H1 (cell line): ENCODE data around the gene GRM1. TPM values are rescaled to one million over a fixed set of nuclear protein-coding genes. Genes with fewer than 3 reads are reported as not detected.

Experiments used
- CTCF ChIA-PET: fragments of 300-600 bp; sonication (Branson Sonifier 250); formaldehyde crosslinking; loops from one replicate; lab custom pipeline; 2021; ENCODE audit not compliant: partially characterized antibody; lab: Charles Lee
- POLR2A ChIA-PET: fragments of 300-600 bp; sonication (Branson Sonifier 250); formaldehyde crosslinking; loops from one replicate; lab custom pipeline; 2021; ENCODE audit warnings: inconsistent platforms; ENCODE audit not compliant: partially characterized antibody; lab: Charles Lee
- DNase-seq, 2 experiments: peaks; one replicate each; pipeline versions ENCODE4 v3.0.0 to v3.0.0-alpha.2; 2010 to 2022; ENCODE audit warnings: low spot score in 2 of 2, low read depth in 1 of 2, mixed read lengths in 1 of 2
- FAIRE-seq: peaks from 2 replicates; lab custom pipeline; 2011; peaks lifted over from hg19 to GRCh38; lab: Jason Lieb, UNC
- H2AFZ ChIP-seq: 2 replicates; pipeline ENCODE4 v1.8.1; 2012; ENCODE audit warnings: low read length, inconsistent platforms
- H2AK5ac ChIP-seq: 2 replicates; pipeline ENCODE4 v1.6.1; 2013; ENCODE audit warnings: low read depth, low read length
- H2BK120ac ChIP-seq: replicated peaks from 2 replicates; pipeline ENCODE3; 2013; ENCODE audit warnings: low read depth, low read length, inconsistent platforms
- H2BK12ac ChIP-seq: 2 replicates; pipeline ENCODE4 v1.6.1; 2013; ENCODE audit warnings: low read depth, low read length
- H2BK15ac ChIP-seq: 2 replicates; pipeline ENCODE4 v1.6.1; 2013; ENCODE audit warnings: low read length
- H2BK20ac ChIP-seq: 2 replicates; pipeline ENCODE4 v1.6.1; 2013; ENCODE audit warnings: low read length
- H2BK5ac ChIP-seq: 2 replicates; pipeline ENCODE4 v1.6.1; 2013; ENCODE audit warnings: low read depth, low read length
- H3K14ac ChIP-seq: 2 replicates; pipeline ENCODE4 v1.6.1; 2013; ENCODE audit warnings: inconsistent platforms; ENCODE audit not compliant: insufficient read length
- H3K18ac ChIP-seq: 2 replicates; pipeline ENCODE4 v1.6.1; 2013; ENCODE audit warnings: low read length; ENCODE audit errors: extremely low read depth
- H3K23ac ChIP-seq: 2 replicates; pipeline ENCODE4 v1.6.1; 2013; ENCODE audit warnings: inconsistent platforms; ENCODE audit not compliant: insufficient read length
- H3K23me2 ChIP-seq: 2 replicates; pipeline ENCODE4 v1.6.1; 2013; ENCODE audit warnings: low read depth, low read length
- H3K27ac ChIP-seq: 2 replicates; pipeline ENCODE4 v1.6.1; 2011; ENCODE audit warnings: low read depth, low read length, inconsistent platforms
- H3K27me3 ChIP-seq, 4 experiments: replicated peaks in 1 of 4; 1 replicate in 1 of 4; 2 replicates in 3 of 4; pipeline versions ENCODE4 v1.6.1 to v1.8.1; 2011 to 2013; ENCODE audit warnings: low read length in 3 of 4, mild to moderate bottlenecking in 3 of 4, inconsistent platforms in 2 of 4, mixed read lengths in 2 of 4, moderate library complexity in 1 of 4; ENCODE audit not compliant: control insufficient read depth in 3 of 4, insufficient read depth in 3 of 4; ENCODE audit errors: extremely low read depth in 1 of 4
- H3K36me3 ChIP-seq, 4 experiments: 2 replicates each; pipeline versions ENCODE4 v1.6.1 to v1.8.1; 2011 to 2013; ENCODE audit warnings: mild to moderate bottlenecking in 4 of 4, low read length in 3 of 4, moderate library complexity in 2 of 4, control low read depth in 1 of 4, inconsistent platforms in 1 of 4; ENCODE audit not compliant: insufficient read depth in 4 of 4, control insufficient read depth in 2 of 4
- H3K4ac ChIP-seq: replicated peaks from 2 replicates; pipeline ENCODE3; 2013; ENCODE audit warnings: low read length, low read depth, mixed read lengths, inconsistent platforms; ENCODE audit not compliant: insufficient read length
- H3K4me1 ChIP-seq, 4 experiments: replicated peaks in 1 of 4; 1 replicate in 1 of 4; 2 replicates in 3 of 4; pipeline versions ENCODE4 v1.6.1 to v1.8.1; 2011 to 2013; ENCODE audit warnings: low read length in 3 of 4, inconsistent platforms in 2 of 4, mixed read lengths in 1 of 4; ENCODE audit not compliant: insufficient read depth in 4 of 4, control insufficient read depth in 3 of 4
- H3K4me2 ChIP-seq, 2 experiments: 2 replicates each; pipeline versions ENCODE4 v1.6.1 to v1.8.1; 2011 to 2013; ENCODE audit warnings: low read depth in 2 of 2, low read length in 2 of 2, control low read depth in 1 of 2, inconsistent platforms in 1 of 2, mild to moderate bottlenecking in 1 of 2; ENCODE audit not compliant: insufficient read depth in 1 of 2
- H3K4me3 ChIP-seq, 4 experiments: fragments of 200-600, 300-600 bp in 1 of 4; sonication (generic), shearing (Covaris generic), sonication (Bioruptor Twin) in 1 of 4; 2 replicates each; pipeline versions ENCODE4 v1.5.1 to v1.8.1; 2011 to 2016; ENCODE audit warnings: low read length in 4 of 4, low read depth in 3 of 4, control low read depth in 2 of 4, inconsistent platforms in 2 of 4, mild to moderate bottlenecking in 2 of 4, mixed read lengths in 1 of 4, moderate library complexity in 1 of 4; ENCODE audit not compliant: insufficient read depth in 2 of 4; ENCODE audit errors: extremely low read depth in 1 of 4
- H3K56ac ChIP-seq: replicated peaks from 2 replicates; pipeline ENCODE3; 2013; ENCODE audit warnings: low read depth, mild to moderate bottlenecking, mixed read lengths, low read length, inconsistent platforms; ENCODE audit not compliant: insufficient read length
- H3K79me1 ChIP-seq: 2 replicates; pipeline ENCODE4 v1.6.1; 2013; ENCODE audit warnings: low read depth, low read length, control low read depth
- H3K79me2 ChIP-seq, 2 experiments: 2 replicates each; pipeline versions ENCODE4 v1.6.1 to v1.8.1; 2012 to 2013; ENCODE audit warnings: low read length in 2 of 2, mild to moderate bottlenecking in 2 of 2, inconsistent platforms in 1 of 2; ENCODE audit not compliant: insufficient read depth in 2 of 2, control insufficient read depth in 1 of 2
- H3K9ac ChIP-seq, 4 experiments: replicated peaks in 1 of 4; 1 replicate in 1 of 4; 2 replicates in 3 of 4; pipeline versions ENCODE4 v1.6.1 to v1.8.1; 2011 to 2013; ENCODE audit warnings: low read depth in 3 of 4, low read length in 3 of 4, control low read depth in 2 of 4, mild to moderate bottlenecking in 2 of 4, moderate library complexity in 2 of 4, inconsistent platforms in 1 of 4; ENCODE audit errors: extremely low read depth in 1 of 4
- H3K9me3 ChIP-seq, 2 experiments: 2 replicates each; pipeline versions ENCODE4 v1.6.1 to v1.8.1; 2012 to 2013; ENCODE audit warnings: mild to moderate bottlenecking in 2 of 2, moderate library complexity in 2 of 2, control low read depth in 1 of 2, inconsistent platforms in 1 of 2, low read depth in 1 of 2, low read length in 1 of 2, mixed read lengths in 1 of 2; ENCODE audit not compliant: insufficient read depth in 2 of 2
- H4K20me1 ChIP-seq, 2 experiments: replicated peaks in 1 of 2; 2 replicates each; pipeline versions ENCODE3 to v1.8.1; 2011 to 2013; ENCODE audit warnings: inconsistent platforms in 2 of 2, low read length in 2 of 2, mild to moderate bottlenecking in 1 of 2; ENCODE audit not compliant: insufficient read depth in 2 of 2, control insufficient read depth in 1 of 2
- H4K5ac ChIP-seq: 2 replicates; pipeline ENCODE4 v1.6.1; 2013; ENCODE audit warnings: low read length, low read depth, mixed read lengths, inconsistent platforms; ENCODE audit not compliant: insufficient read length
- H4K8ac ChIP-seq: 2 replicates; pipeline ENCODE4 v1.8.0; 2013; ENCODE audit warnings: mild to moderate bottlenecking, moderate library complexity, low read length, inconsistent platforms; ENCODE audit not compliant: insufficient read depth; ENCODE audit errors: extremely low read depth
- H4K91ac ChIP-seq: replicated peaks from 2 replicates; pipeline ENCODE3; 2013; ENCODE audit warnings: low read length, mixed read lengths, inconsistent platforms; ENCODE audit not compliant: insufficient read length
- CBX8 ChIP-seq: fragments of 300-800, 300-1000 bp; sonication (generic); IDR thresholded peaks from 2 replicates; pipeline ENCODE4 v1.7.1; 2016; ENCODE audit warnings: low read depth, low read length, borderline replicate concordance
- CTBP2 ChIP-seq: IDR thresholded peaks from 2 replicates; pipeline ENCODE4 v1.7.0; 2011; ENCODE audit warnings: borderline replicate concordance, mild to moderate bottlenecking, moderate library complexity, mixed read lengths, low read length; ENCODE audit not compliant: insufficient read depth, insufficient read length
- GTF2F1 ChIP-seq: IDR thresholded peaks from 2 replicates; pipeline ENCODE4 v1.6.1; 2012; ENCODE audit warnings: low read depth, low read length, improper control_type of control experiment, borderline replicate concordance
- KDM4A ChIP-seq: IDR thresholded peaks from one replicate; pipeline ENCODE4 v1.7.1; 2012; ENCODE audit warnings: low read depth, mild to moderate bottlenecking, moderate library complexity, low read length, inconsistent platforms; ENCODE audit not compliant: severe bottlenecking
- RXRA ChIP-seq: IDR thresholded peaks from 2 replicates; pipeline ENCODE4 v1.6.1; 2011; ENCODE audit warnings: low read depth, mild to moderate bottlenecking, low read length, moderate library complexity; ENCODE audit not compliant: insufficient read depth
- SIN3A ChIP-seq, 2 experiments: IDR thresholded peaks in 1 of 2; conservative IDR thresholded peaks in 1 of 2; 2 replicates each; pipeline ENCODE4 v1.6.1; 2011 to 2012; ENCODE audit warnings: low read length in 2 of 2, improper control_type of control experiment in 1 of 2, low read depth in 1 of 2, mild to moderate bottlenecking in 1 of 2
- TBP ChIP-seq: IDR thresholded peaks from 2 replicates; pipeline ENCODE4 v1.6.1; 2011; ENCODE audit warnings: low read depth, low read length, improper control_type of control experiment
- WGBS, 2 experiments: shearing (Covaris generic) in 1 of 2; methylation state at CpG; one replicate each; pipeline versions ENCODE4 v1.1.6 to v1.1.7; 2013 to 2015; ENCODE audit warnings: low lambda C conversion rate in 2 of 2, mixed read lengths in 2 of 2, inconsistent platforms in 1 of 2, low coverage in 1 of 2, missing lambda C conversion rate in 1 of 2; ENCODE audit not compliant: insufficient replicate concordance in 2 of 2, insufficient coverage in 1 of 2, insufficient read length in 1 of 2; ENCODE audit errors: extremely low coverage in 1 of 2, missing lambda C conversion rate in 1 of 2; 5-methylcytosine and 5-hydroxymethylcytosine counted together
- polyA plus RNA-seq, 7 experiments: library from polyadenylated mRNA; depleted of rRNA in 3 of 7; stranded (reverse) in 5 of 7; unstranded in 2 of 7; fragments of >200 nt in 5 of 7; fragments of 200-250 nt in 2 of 7; gene quantifications; 1 replicate in 5 of 7; 2 replicates in 1 of 7; 4 replicates in 1 of 7; pipeline versions ENCODE4 v1.2.1 to v1.2.3, GENCODE V29; 2011 to 2013; ENCODE audit warnings: missing spikeins in 2 of 7, mixed read lengths in 2 of 7
- total RNA-seq: library from RNA; stranded (reverse); fragmentation: NEBNext Ultra II Directional; extraction: Animal tissue kit (Norgen Biotek cat#: 25700); gene quantifications from 2 replicates; pipeline ENCODE4 v1.2.1, GENCODE V29; 2021

Gene GRM1
- total and polyA plus RNA-seq, 2 of the 8 experiments (the other 6 are each of a cell fraction or from before 2014, with no cell fraction given): 0.15 to 1.3 TPM

GRCh38 chr6:146354451-146354850, 325.6 kb downstream of the GRM1 start:
- Histone ChIP-seq H4K20me1 (no peaks in the 10 kb centered on the region), H3K27ac (no peak overlapping the region), H3K27me3 (no peaks in the 10 kb centered on the region), H3K23me2 (no peaks in the 10 kb centered on the region), H3K23ac (no peak overlapping the region), H3K79me1 (no peaks in the 10 kb centered on the region), H3K9ac (no peak overlapping the region), H2BK5ac (no peak overlapping the region), H2AK5ac (no peak overlapping the region), H2BK120ac (no peak overlapping the region), H3K36me3 (no peaks in the 10 kb centered on the region), H2AFZ (no peak overlapping the region), H4K5ac (no peak overlapping the region), H2BK20ac (no peak overlapping the region), H3K18ac (no peak overlapping the region), H3K4me2 (no peak overlapping the region), H4K91ac (no peak overlapping the region), H2BK15ac (no peak overlapping the region), H3K56ac (no peak overlapping the region), H3K14ac (no peak overlapping the region), H3K4me1 (peaks cover 3 to 10% (median 5%) of the 10 kb centered on the region in 4 experiments; a peak in 5 of 7 replicates), H3K4me3 (no peak overlapping the region), H3K4ac (no peak overlapping the region), H2BK12ac (no peak overlapping the region), H3K9me3 (no peaks in the 10 kb centered on the region), H4K8ac (no peak overlapping the region), H3K79me2 (no peaks in the 10 kb centered on the region)
- DNase-seq (no peak), FAIRE-seq (no peak)
- TF ChIP-seq KDM4A: no peak
- no peak for TF ChIP-seq RXRA
- no peak for TF ChIP-seq GTF2F1
- TF ChIP-seq CTBP2: no peak
- no peak for TF ChIP-seq CBX8
- TF ChIP-seq SIN3A (conservative IDR thresholded peaks at IDR 0.05 in 1 of 2, IDR thresholded peaks at IDR 0.05 in 1 of 2; ENCODE audit: low read depth in 1 of 2, low read length in 2 of 2): no peak
- TF ChIP-seq TBP: no peak
- 97% methylated on average over 3 of the region's 3 CpGs; no CpG with 5 or more reads in 1 of the 2 experiments for WGBS, 2 experiments
- ChIA-PET POLR2A (no interaction called here), CTCF (no interaction called here)
